ENCODE data around the gene GRK4.

The GRK4 gene

GRCh38 chr4:2924765-2925301 is 38.5 kb upstream of the GRK4 start:
- H3K9me3 ChIP-seq (ENCODE audit: control insufficient read depth, insufficient read depth, low read depth, low read length): no peaks in the 10 kb centered on the region
- no peak overlapping the region for H3K27ac ChIP-seq (ENCODE audit: low read depth, low read length)
- H3K36me3 ChIP-seq (ENCODE audit: control insufficient read depth, insufficient read depth, low read length): peaks cover 56% of the 10 kb centered on the region
- no peak overlapping the region for H3K4me3 ChIP-seq (ENCODE audit: low read depth, low read length)
- H3K9ac ChIP-seq (ENCODE audit: low read length): no peak overlapping the region
- no peaks in the 10 kb centered on the region for H3K27me3 ChIP-seq (ENCODE audit: control insufficient read depth, insufficient read depth, low read length)
- peaks cover 32% of the 10 kb centered on the region for H3K4me1 ChIP-seq (ENCODE audit: control insufficient read depth, insufficient read depth, low read length)

- 0 out of 2 replicates have a peak overlapping the region, but pooled peaks have one; percentile 4 for H3K27ac ChIP-seq (ENCODE audit: low read depth, low read length)
- peaks cover 32% of the 10 kb centered on the region for H3K4me1 ChIP-seq (ENCODE audit: control insufficient read depth, insufficient read depth, low read length)
- H3K4me3 ChIP-seq (ENCODE audit: low read depth, low read length): no peak overlapping the region
- no peaks in the 10 kb centered on the region for H3K9me3 ChIP-seq (ENCODE audit: control insufficient read depth, insufficient read depth, low read depth, low read length)
- H3K36me3 ChIP-seq (ENCODE audit: control insufficient read depth, insufficient read depth, low read length): peaks cover 63% of the 10 kb centered on the region
- H3K9ac ChIP-seq (ENCODE audit: low read length): no peak overlapping the region
- no peaks in the 10 kb centered on the region for H3K27me3 ChIP-seq (ENCODE audit: control insufficient read depth, insufficient read depth, low read length)
These were observed 37.9 kb upstream of the GRK4 start for GRCh38 chr4:2925496-2925895.

- Histone ChIP-seq H3K9me3 (ENCODE audit: control insufficient read depth, insufficient read depth, low read depth, low read length) (no peaks in the 10 kb centered on the region), H3K9ac (ENCODE audit: low read length) (no peak overlapping the region), H3K36me3 (ENCODE audit: control insufficient read depth, insufficient read depth, low read length) (peaks cover 70% of the 10 kb centered on the region), H3K4me1 (ENCODE audit: control insufficient read depth, insufficient read depth, low read length) (peaks cover 32% of the 10 kb centered on the region), H3K27me3 (ENCODE audit: control insufficient read depth, insufficient read depth, low read length) (no peaks in the 10 kb centered on the region), H3K4me3 (ENCODE audit: low read depth, low read length) (no peak overlapping the region), H3K27ac (ENCODE audit: low read depth, low read length) (0 out of 2 replicates have a peak overlapping the region, but pooled peaks have one; percentile 4)
These were observed 37.2 kb upstream of the GRK4 start for GRCh38 chr4:2925931-2926860.

- Histone ChIP-seq H3K9ac (ENCODE audit: low read length) (no peak overlapping the region), H3K4me1 (ENCODE audit: control insufficient read depth, insufficient read depth, low read length) (peaks cover 29% of the 10 kb centered on the region), H3K9me3 (ENCODE audit: control insufficient read depth, insufficient read depth, low read depth, low read length) (no peaks in the 10 kb centered on the region), H3K27me3 (ENCODE audit: control insufficient read depth, insufficient read depth, low read length) (no peaks in the 10 kb centered on the region), H3K27ac (ENCODE audit: low read depth, low read length) (no peak overlapping the region), H3K4me3 (ENCODE audit: low read depth, low read length) (no peak overlapping the region), H3K36me3 (ENCODE audit: control insufficient read depth, insufficient read depth, low read length) (peaks cover 79% of the 10 kb centered on the region)
These were observed 36.2 kb upstream of the GRK4 start for GRCh38 chr4:2927016-2927695.

- Histone ChIP-seq H3K4me1 (ENCODE audit: control insufficient read depth, insufficient read depth, low read length) (peaks cover 25% of the 10 kb centered on the region), H3K27me3 (ENCODE audit: control insufficient read depth, insufficient read depth, low read length) (no peaks in the 10 kb centered on the region), H3K36me3 (ENCODE audit: control insufficient read depth, insufficient read depth, low read length) (peaks cover 83% of the 10 kb centered on the region), H3K9ac (ENCODE audit: low read length) (no peak overlapping the region), H3K27ac (ENCODE audit: low read depth, low read length) (no peak overlapping the region), H3K4me3 (ENCODE audit: low read depth, low read length) (no peak overlapping the region), H3K9me3 (ENCODE audit: control insufficient read depth, insufficient read depth, low read depth, low read length) (no peaks in the 10 kb centered on the region)
These were observed 35.7 kb upstream of the GRK4 start for GRCh38 chr4:2927696-2928075.

GRCh38 chr4:2928242-2929176 is 34.9 kb upstream of the GRK4 start:
- H3K4me3 ChIP-seq (ENCODE audit: low read depth, low read length): no peak overlapping the region
- H3K9me3 ChIP-seq (ENCODE audit: control insufficient read depth, insufficient read depth, low read depth, low read length): no peaks in the 10 kb centered on the region
- H3K4me1 ChIP-seq (ENCODE audit: control insufficient read depth, insufficient read depth, low read length): peaks cover 24% of the 10 kb centered on the region
- H3K27me3 ChIP-seq (ENCODE audit: control insufficient read depth, insufficient read depth, low read length): no peaks in the 10 kb centered on the region
- H3K27ac ChIP-seq (ENCODE audit: low read depth, low read length): no peak overlapping the region
- no peak overlapping the region for H3K9ac ChIP-seq (ENCODE audit: low read length)
- peaks cover 85% of the 10 kb centered on the region for H3K36me3 ChIP-seq (ENCODE audit: control insufficient read depth, insufficient read depth, low read length)

- Histone ChIP-seq H3K9ac (ENCODE audit: low read length) (no peak overlapping the region), H3K4me3 (ENCODE audit: low read depth, low read length) (no peak overlapping the region), H3K36me3 (ENCODE audit: control insufficient read depth, insufficient read depth, low read length) (peaks cover 80% of the 10 kb centered on the region), H3K27ac (ENCODE audit: low read depth, low read length) (no peak overlapping the region), H3K27me3 (ENCODE audit: control insufficient read depth, insufficient read depth, low read length) (no peaks in the 10 kb centered on the region), H3K4me1 (ENCODE audit: control insufficient read depth, insufficient read depth, low read length) (peaks cover 17% of the 10 kb centered on the region), H3K9me3 (ENCODE audit: control insufficient read depth, insufficient read depth, low read depth, low read length) (no peaks in the 10 kb centered on the region)
These were observed 33.9 kb upstream of the GRK4 start for GRCh38 chr4:2929469-2929868.

GRCh38 chr4:2930135-2930757 is 33.1 kb upstream of the GRK4 start:
- H3K27me3 ChIP-seq (ENCODE audit: control insufficient read depth, insufficient read depth, low read length): no peaks in the 10 kb centered on the region
- no peak overlapping the region for H3K4me3 ChIP-seq (ENCODE audit: low read depth, low read length)
- H3K9ac ChIP-seq (ENCODE audit: low read length): no peak overlapping the region
- no peak overlapping the region for H3K27ac ChIP-seq (ENCODE audit: low read depth, low read length)
- H3K9me3 ChIP-seq (ENCODE audit: control insufficient read depth, insufficient read depth, low read depth, low read length): no peaks in the 10 kb centered on the region
- peaks cover 12% of the 10 kb centered on the region; the same call in 1 of the 2 replicates for H3K4me1 ChIP-seq (ENCODE audit: control insufficient read depth, insufficient read depth, low read length)
- H3K36me3 ChIP-seq (ENCODE audit: control insufficient read depth, insufficient read depth, low read length): peaks cover 73% of the 10 kb centered on the region

GRCh38 chr4:2930758-2931511 is 32.4 kb upstream of the GRK4 start:
- Histone ChIP-seq H3K4me3 (ENCODE audit: low read depth, low read length) (no peak overlapping the region), H3K9ac (ENCODE audit: low read length) (no peak overlapping the region), H3K27ac (ENCODE audit: low read depth, low read length) (no peak overlapping the region), H3K4me1 (ENCODE audit: control insufficient read depth, insufficient read depth, low read length) (peaks cover 16% of the 10 kb centered on the region; the same call in 1 of the 2 replicates), H3K27me3 (ENCODE audit: control insufficient read depth, insufficient read depth, low read length) (no peaks in the 10 kb centered on the region), H3K36me3 (ENCODE audit: control insufficient read depth, insufficient read depth, low read length) (peaks cover 69% of the 10 kb centered on the region), H3K9me3 (ENCODE audit: control insufficient read depth, insufficient read depth, low read depth, low read length) (no peaks in the 10 kb centered on the region)

All from HUES6 (cell line).